HepG2 (cell line): ENCODE data around the gene FN1. TPM values are rescaled to one million over a fixed set of nuclear protein-coding genes. Genes with fewer than 3 reads are reported as not detected.

Experiments
- ASH2L ChIP-seq: fragments of 300-600, 200-600 bp; sonication (generic); IDR thresholded peaks from 2 replicates; pipeline ENCODE4 v1.7.0; 2017; ENCODE audit warnings: low read depth, mild to moderate bottlenecking, moderate library complexity, mixed read lengths, low read length; ENCODE audit not compliant: insufficient read length
- ATF4 ChIP-seq, 2 experiments: fragments of 450-650 bp in 1 of 2; sonication (generic) in 1 of 2; formaldehyde crosslinking; IDR thresholded peaks; 2 replicates each; pipeline versions ENCODE4 v1.5.0 to v1.8.0; 2020 to 2022; ENCODE audit warnings: mild to moderate bottlenecking in 1 of 2, missing genetic modification reagents in 1 of 2
- BHLHE40 ChIP-seq: IDR thresholded peaks from 2 replicates; pipeline ENCODE4 v1.6.1; 2011; ENCODE audit warnings: low read length, improper control_type of control experiment
- BORCS8-MEF2B ChIP-seq: sonication (generic); formaldehyde crosslinking; IDR thresholded peaks from 2 replicates; pipeline ENCODE4 v1.8.0; 2022; ENCODE audit warnings: mild to moderate bottlenecking, missing genetic modification reagents
- CENPX ChIP-seq: sonication (generic); formaldehyde crosslinking; IDR thresholded peaks from 2 replicates; pipeline ENCODE4 v1.9.0; 2021; ENCODE audit warnings: mild to moderate bottlenecking, missing genetic modification reagents, moderate library complexity
- DMTF1 ChIP-seq: sonication (generic); formaldehyde crosslinking; IDR thresholded peaks from 2 replicates; pipeline ENCODE4 v1.4.0; 2020; ENCODE audit warnings: mild to moderate bottlenecking, missing genetic modification reagents
- ELF4 ChIP-seq: sonication (generic); formaldehyde crosslinking; IDR thresholded peaks from 2 replicates; pipeline ENCODE4 v1.5.0; 2020; ENCODE audit warnings: missing genetic modification reagents, mild to moderate bottlenecking, moderate library complexity, borderline replicate concordance
- ETS1 ChIP-seq: sonication (generic); formaldehyde crosslinking; IDR thresholded peaks from 2 replicates; pipeline ENCODE4 v1.4.0; 2020; ENCODE audit warnings: missing genetic modification reagents
- HNRNPH1 ChIP-seq: fragments of 200-400 bp; formaldehyde crosslinking; optimal IDR thresholded peaks from 2 replicates; pipeline ENCODE3; 2017; ENCODE audit warnings: mild to moderate bottlenecking, low read depth, low read length
- HOXA9 ChIP-seq: sonication (generic); formaldehyde crosslinking; IDR thresholded peaks from 2 replicates; pipeline ENCODE4 v1.8.1; 2022; ENCODE audit warnings: missing genetic modification reagents, mild to moderate bottlenecking, moderate library complexity, borderline replicate concordance
- KLF6 ChIP-seq: IDR thresholded peaks from 2 replicates; pipeline ENCODE4 v1.8.0; 2016; ENCODE audit warnings: missing biosample characterization, missing genetic modification reagents
- LRRFIP1 ChIP-seq: sonication (generic); formaldehyde crosslinking; conservative IDR thresholded peaks from 2 replicates; pipeline ENCODE4 v1.4.0; 2020; ENCODE audit warnings: missing genetic modification reagents
- MTF1 ChIP-seq: sonication (generic); formaldehyde crosslinking; IDR thresholded peaks from 2 replicates; pipeline ENCODE4 v1.5.0; 2020; ENCODE audit warnings: missing genetic modification reagents
- NCOA5 ChIP-seq: sonication (generic); formaldehyde crosslinking; IDR thresholded peaks from 2 replicates; pipeline ENCODE4 v1.4.0; 2020; ENCODE audit warnings: missing genetic modification reagents
- NR1H2 ChIP-seq: sonication (generic); formaldehyde crosslinking; IDR thresholded peaks from 2 replicates; pipeline ENCODE4 v1.8.1; 2022; ENCODE audit warnings: low read depth, missing genetic modification reagents, borderline replicate concordance
- NR2F2 ChIP-seq: IDR thresholded peaks from 2 replicates; pipeline ENCODE4 v1.6.1; 2012; ENCODE audit warnings: low read depth, inconsistent platforms, borderline replicate concordance
- POLR2AphosphoS2 ChIP-seq: IDR thresholded peaks from 2 replicates; pipeline ENCODE4 v1.6.1; 2011; ENCODE audit warnings: low read depth, low read length, improper control_type of control experiment
- SP140L ChIP-seq: sonication (generic); formaldehyde crosslinking; IDR thresholded peaks from 2 replicates; pipeline ENCODE4 v1.4.0; 2020; ENCODE audit warnings: missing genetic modification reagents, borderline replicate concordance
- ZFP41 ChIP-seq: sonication (generic); formaldehyde crosslinking; IDR thresholded peaks from 2 replicates; pipeline ENCODE4 v1.4.0; 2020; ENCODE audit warnings: mild to moderate bottlenecking, missing genetic modification reagents, borderline replicate concordance
- ZNF121 ChIP-seq: sonication (generic); formaldehyde crosslinking; IDR thresholded peaks from 2 replicates; pipeline ENCODE4 v1.5.0; 2020; ENCODE audit warnings: mild to moderate bottlenecking, missing genetic modification reagents
- ZNF138 ChIP-seq: sonication (generic); formaldehyde crosslinking; IDR thresholded peaks from 2 replicates; pipeline ENCODE4 v1.5.0; 2020; ENCODE audit warnings: mild to moderate bottlenecking, low read depth, missing genetic modification reagents
- ZNF383 ChIP-seq: sonication (generic); formaldehyde crosslinking; IDR thresholded peaks from 2 replicates; pipeline ENCODE4 v1.4.0; 2020; ENCODE audit warnings: missing genetic modification reagents, mild to moderate bottlenecking, borderline replicate concordance
- ZNF629 ChIP-seq: sonication (generic); formaldehyde crosslinking; conservative IDR thresholded peaks from 2 replicates; pipeline ENCODE4 v1.5.0; 2020; ENCODE audit warnings: missing genetic modification reagents
- ZNF776 ChIP-seq: sonication (generic); formaldehyde crosslinking; IDR thresholded peaks from 2 replicates; pipeline ENCODE4 v1.4.0; 2020; ENCODE audit warnings: mild to moderate bottlenecking, missing genetic modification reagents
- polyA plus RNA-seq, 8 experiments: library from polyadenylated mRNA; depleted of rRNA in 3 of 8; stranded (reverse) in 7 of 8; unstranded in 1 of 8; fragments of >200 nt; fragmentation: Illumina TruSeq in 4 of 8; extraction: Trizol in 4 of 8; gene quantifications; 2 replicates each; pipeline versions ENCODE4 v1.2.1 to v1.2.3, GENCODE V29; 2011 to 2016; ENCODE audit warnings: low read depth in 4 of 8, missing spikeins in 1 of 8, mixed read lengths in 1 of 8; ENCODE audit not compliant: insufficient read depth in 1 of 8
- total RNA-seq, 5 experiments: library from RNA; depleted of rRNA; stranded (reverse); fragments of >200 nt; fragmentation: Illumina TruSeq; extraction: Trizol; gene quantifications; 2 replicates each; pipeline ENCODE4 v1.2.3, GENCODE V29; 2016; ENCODE audit warnings: low read depth in 1 of 5

The FN1 gene
- total and polyA plus RNA-seq, 2 of the 13 experiments (the other 11 are each of a cell fraction or from before 2014, with no cell fraction given): 1,847 to 6,471 TPM

- TF ChIP-seq ZNF138 (CRISPR knock-in tag): no peak
- TF ChIP-seq NR2F2: peak; percentile 86
- TF ChIP-seq DMTF1: no peak
- no peak for TF ChIP-seq ETS1 (CRISPR knock-in tag)
- no peak for TF ChIP-seq NCOA5 (CRISPR knock-in tag)
- peak; percentile 76 for TF ChIP-seq ZNF121 (CRISPR knock-in tag)
- no peak; the same call in none of the 2 replicates for TF ChIP-seq POLR2AphosphoS2
- peak; percentile 9; the same call in 1 of the 2 replicates for TF ChIP-seq ZNF629 (CRISPR knock-in tag)
- no peak for TF ChIP-seq ZNF383
- 0 out of 2 replicates have a peak, but pooled peaks have one; percentile 33 for TF ChIP-seq KLF6 (CRISPR knock-in tag)
- no peak for TF ChIP-seq HOXA9
- 0 out of 2 replicates have a peak, but pooled peaks have one; percentile 50 for TF ChIP-seq SP140L (CRISPR knock-in tag)
- TF ChIP-seq ZNF776: no peak
- TF ChIP-seq MTF1 (CRISPR knock-in tag): no peak
- TF ChIP-seq ZFP41 (CRISPR knock-in tag): no peak
- peak in 1 of 2 experiments; percentile 70; a peak in 2 of 4 replicates for TF ChIP-seq ATF4 (CRISPR knock-in tag; IDR thresholded peaks at IDR 0.05)
- no peak for TF ChIP-seq ASH2L
- TF ChIP-seq CENPX (CRISPR knock-in tag): no peak
- TF ChIP-seq ELF4: no peak; the same call in 1 of the 2 replicates
- TF ChIP-seq LRRFIP1 (CRISPR knock-in tag): no peak
- no peak for TF ChIP-seq NR1H2 (CRISPR knock-in tag)
- no peak for TF ChIP-seq HNRNPH1
- no peak for TF ChIP-seq BORCS8-MEF2B (CRISPR knock-in tag)
- TF ChIP-seq BHLHE40: no peak
Observed at GRCh38 chr2:215417400-215417951, 18.4 kb downstream of the FN1 start (continued).
